Endodermal cell (in vitro differentiated cells): ENCODE data around the gene ATP1B4. TPM values are rescaled to one million over a fixed set of nuclear protein-coding genes. Genes with fewer than 3 reads are reported as not detected.
"Not testable (repeated sequence)": the region's sequence is repeated elsewhere in the genome, so short reads cannot be mapped to it uniquely, and the experiment has no call there.

Source experiments
- DNase-seq: peaks from one replicate; pipeline ENCODE4 v3.0.0-alpha.2; 2017
- H3K27ac ChIP-seq: 2 replicates; pipeline ENCODE4 v1.5.1; 2013; ENCODE audit warnings: mild to moderate bottlenecking, low read depth, low read length, moderate library complexity
- H3K27me3 ChIP-seq: 2 replicates; pipeline ENCODE4 v1.6.1; 2013; ENCODE audit warnings: mild to moderate bottlenecking, low read length, moderate library complexity; ENCODE audit not compliant: insufficient read depth, control insufficient read depth, poor library complexity, severe bottlenecking
- H3K36me3 ChIP-seq: 2 replicates; pipeline ENCODE4 v1.7.0; 2013; ENCODE audit warnings: mild to moderate bottlenecking, low read length, moderate library complexity; ENCODE audit not compliant: control insufficient read depth, insufficient read depth
- H3K4me1 ChIP-seq: one replicate; pipeline ENCODE4 v1.7.0; 2013; ENCODE audit warnings: low read length; ENCODE audit not compliant: control insufficient read depth, insufficient read depth
- H3K4me3 ChIP-seq: 2 replicates; pipeline ENCODE4 v1.5.1; 2013; ENCODE audit warnings: mild to moderate bottlenecking, low read length, moderate library complexity
- H3K9ac ChIP-seq: 2 replicates; pipeline ENCODE4 v1.6.1; 2013; ENCODE audit warnings: mild to moderate bottlenecking, low read length, moderate library complexity; ENCODE audit not compliant: poor library complexity, severe bottlenecking; ENCODE audit errors: extremely low read depth
- H3K9me3 ChIP-seq: 2 replicates; pipeline ENCODE4 v1.6.1; 2013; ENCODE audit warnings: mild to moderate bottlenecking, low read length, moderate library complexity; ENCODE audit not compliant: control insufficient read depth
- H3K27ac Mint-ChIP-seq: 2 replicates; pipeline ENCODE4 v1.8.0; 2020; ENCODE audit warnings: mixed read lengths
- H3K27me3 Mint-ChIP-seq: 2 replicates; pipeline ENCODE4 v1.8.0; 2021; ENCODE audit warnings: mild to moderate bottlenecking, mixed read lengths; ENCODE audit not compliant: insufficient read depth
- H3K36me3 Mint-ChIP-seq: 2 replicates; pipeline ENCODE4 v1.8.0; 2020; ENCODE audit warnings: low read depth, mixed read lengths
- H3K4me1 Mint-ChIP-seq: 2 replicates; pipeline ENCODE4 v1.8.0; 2020; ENCODE audit warnings: mixed read lengths
- H3K4me3 Mint-ChIP-seq: 2 replicates; pipeline ENCODE4 v1.8.0; 2020; ENCODE audit warnings: mild to moderate bottlenecking, moderate library complexity, mixed read lengths
- H3K9me3 Mint-ChIP-seq: 2 replicates; pipeline ENCODE4 v1.8.0; 2020; ENCODE audit warnings: mild to moderate bottlenecking, mixed read lengths
- CTCF ChIP-seq: fragments of 200-600 bp; sonication (generic); conservative IDR thresholded peaks from 2 replicates; pipeline ENCODE4 v1.5.0; 2021; ENCODE audit warnings: antibody characterized with exemption, mild to moderate bottlenecking
- WGBS, 2 experiments: methylation state at CpG; one replicate each; pipeline versions ENCODE4 v1.1.5 to v1.1.7; 2013; ENCODE audit warnings: missing lambda C conversion rate in 2 of 2, mixed read lengths in 1 of 2; ENCODE audit not compliant: insufficient coverage in 1 of 2, insufficient read length in 1 of 2; 5-methylcytosine and 5-hydroxymethylcytosine counted together
- total RNA-seq, 2 donors: library from RNA; stranded (reverse); fragmentation: NEBNext Ultra II Directional in 1 of 2; extraction: Animal tissue kit (Norgen Biotek cat#: 25700) in 1 of 2; gene quantifications; 2 replicates in 1 of 2; 3 replicates in 1 of 2; pipeline ENCODE4 v1.2.1, GENCODE V29; 2021

ATP1B4 gene
- total RNA-seq, 2 donors from 2014 or later: not detected

- Histone ChIP-seq H3K4me3 (no peak overlapping the region), H3K36me3 (no peaks in the 10 kb centered on the region), H3K4me1 (no peaks in the 10 kb centered on the region), H3K27me3 (no peaks in the 10 kb centered on the region), H3K9me3 (peaks cover 74% of the 10 kb centered on the region), H3K9ac (no peak overlapping the region), H3K27ac (no peak overlapping the region)
- 100% methylated on average over 2 of the region's 2 CpGs; no CpG with 5 or more reads in 1 of the 2 experiments for WGBS, 2 experiments
- Mint-ChIP-seq H3K27ac (no peak overlapping the region), H3K4me3 (no peak overlapping the region), H3K27me3 (no peaks in the 10 kb centered on the region), H3K4me1 (peaks cover 3% of the 10 kb centered on the region), H3K9me3 (peaks cover 92% of the 10 kb centered on the region), H3K36me3 (peaks cover 1% of the 10 kb centered on the region)
- TF ChIP-seq CTCF: no peak
- DNase-seq: no peak
Measured at GRCh38 chrX:120335289-120335688, 26.6 kb upstream of the ATP1B4 start.

GRCh38 chrX:120336899-120337298 lies 25.0 kb upstream of the ATP1B4 start:
- Histone ChIP-seq H3K4me3 (no peak overlapping the region), H3K9ac (no peak overlapping the region), H3K4me1 (no peaks in the 10 kb centered on the region), H3K27ac (no peak overlapping the region), H3K9me3 (peaks cover 76% of the 10 kb centered on the region), H3K27me3 (no peaks in the 10 kb centered on the region), H3K36me3 (no peaks in the 10 kb centered on the region)
- Mint-ChIP-seq H3K4me1 (peaks cover 1% of the 10 kb centered on the region), H3K9me3 (peaks cover 94% of the 10 kb centered on the region), H3K4me3 (no peak overlapping the region), H3K27me3 (no peaks in the 10 kb centered on the region), H3K27ac (no peak overlapping the region), H3K36me3 (peaks cover 1% of the 10 kb centered on the region)
- no peak for TF ChIP-seq CTCF
- no peak for DNase-seq

- not testable (repeated sequence) for H3K36me3 Mint-ChIP-seq
- peaks cover 26% of the 10 kb centered on the region for H3K9me3 ChIP-seq
Measured at GRCh38 chrX:120344566-120344965, 17.3 kb upstream of the ATP1B4 start.

GRCh38 chrX:120350450-120351138 lies 11.3 kb upstream of the ATP1B4 start:
- no peak overlapping the region for H3K4me3 Mint-ChIP-seq
- no peaks in the 10 kb centered on the region for H3K27me3 ChIP-seq
- H3K4me1 Mint-ChIP-seq: no peaks in the 10 kb centered on the region
- 88% methylated on average over 4 of the region's 4 CpGs; no CpG with 5 or more reads in 1 of the 2 experiments for WGBS, 2 experiments
- no peak overlapping the region for H3K27ac Mint-ChIP-seq
- DNase-seq: no peak
- no peaks in the 10 kb centered on the region for H3K36me3 ChIP-seq
- no peaks in the 10 kb centered on the region for H3K9me3 ChIP-seq
- H3K36me3 Mint-ChIP-seq: no peaks in the 10 kb centered on the region
- peaks cover 46% of the 10 kb centered on the region for H3K9me3 Mint-ChIP-seq
- no peaks in the 10 kb centered on the region for H3K4me1 ChIP-seq
- no peak for TF ChIP-seq CTCF
- H3K4me3 ChIP-seq: no peak overlapping the region
- peaks cover 18% of the 10 kb centered on the region for H3K27me3 Mint-ChIP-seq
- no peak overlapping the region for H3K27ac ChIP-seq
- H3K9ac ChIP-seq: no peak overlapping the region

More at GRCh38 chrX:120344566-120344965, 17.3 kb upstream of the ATP1B4 start:
- H3K27me3 Mint-ChIP-seq, H3K9ac ChIP-seq, H3K4me3 Mint-ChIP-seq, H3K4me1 Mint-ChIP-seq, DNase-seq, H3K27me3 ChIP-seq, H3K27ac Mint-ChIP-seq, H3K36me3 ChIP-seq, H3K4me3 ChIP-seq, H3K27ac ChIP-seq, H3K4me1 ChIP-seq: not testable (repeated sequence)
- 90 to 100% methylated on average over 1 to 11 of the region's 11 CpGs for WGBS, 2 experiments
- peaks cover 67% of the 10 kb centered on the region for H3K9me3 Mint-ChIP-seq
